Endodermal cell (in vitro differentiated cells): Measurements from ENCODE around the gene DNAH5. TPM values are rescaled to one million over a fixed set of nuclear protein-coding genes. Genes with fewer than 3 reads are reported as not detected.
A peak's percentile ranks its signal among the peaks of the same experiment; 100 is the strongest.

Source experiments
- DNase-seq: peaks from one replicate; pipeline ENCODE4 v3.0.0-alpha.2; 2017
- H3K27ac ChIP-seq: 2 replicates; pipeline ENCODE4 v1.5.1; 2013; ENCODE audit warnings: mild to moderate bottlenecking, low read depth, low read length, moderate library complexity
- H3K27me3 ChIP-seq: 2 replicates; pipeline ENCODE4 v1.6.1; 2013; ENCODE audit warnings: mild to moderate bottlenecking, low read length, moderate library complexity; ENCODE audit not compliant: insufficient read depth, control insufficient read depth, poor library complexity, severe bottlenecking
- H3K36me3 ChIP-seq: 2 replicates; pipeline ENCODE4 v1.7.0; 2013; ENCODE audit warnings: mild to moderate bottlenecking, low read length, moderate library complexity; ENCODE audit not compliant: control insufficient read depth, insufficient read depth
- H3K4me1 ChIP-seq: one replicate; pipeline ENCODE4 v1.7.0; 2013; ENCODE audit warnings: low read length; ENCODE audit not compliant: control insufficient read depth, insufficient read depth
- H3K4me3 ChIP-seq: 2 replicates; pipeline ENCODE4 v1.5.1; 2013; ENCODE audit warnings: mild to moderate bottlenecking, low read length, moderate library complexity
- H3K9ac ChIP-seq: 2 replicates; pipeline ENCODE4 v1.6.1; 2013; ENCODE audit warnings: mild to moderate bottlenecking, low read length, moderate library complexity; ENCODE audit not compliant: poor library complexity, severe bottlenecking; ENCODE audit errors: extremely low read depth
- H3K9me3 ChIP-seq: 2 replicates; pipeline ENCODE4 v1.6.1; 2013; ENCODE audit warnings: mild to moderate bottlenecking, low read length, moderate library complexity; ENCODE audit not compliant: control insufficient read depth
- H3K27ac Mint-ChIP-seq: 2 replicates; pipeline ENCODE4 v1.8.0; 2020; ENCODE audit warnings: mixed read lengths
- H3K27me3 Mint-ChIP-seq: 2 replicates; pipeline ENCODE4 v1.8.0; 2021; ENCODE audit warnings: mild to moderate bottlenecking, mixed read lengths; ENCODE audit not compliant: insufficient read depth
- H3K36me3 Mint-ChIP-seq: 2 replicates; pipeline ENCODE4 v1.8.0; 2020; ENCODE audit warnings: low read depth, mixed read lengths
- H3K4me1 Mint-ChIP-seq: 2 replicates; pipeline ENCODE4 v1.8.0; 2020; ENCODE audit warnings: mixed read lengths
- H3K4me3 Mint-ChIP-seq: 2 replicates; pipeline ENCODE4 v1.8.0; 2020; ENCODE audit warnings: mild to moderate bottlenecking, moderate library complexity, mixed read lengths
- H3K9me3 Mint-ChIP-seq: 2 replicates; pipeline ENCODE4 v1.8.0; 2020; ENCODE audit warnings: mild to moderate bottlenecking, mixed read lengths
- CTCF ChIP-seq: fragments of 200-600 bp; sonication (generic); conservative IDR thresholded peaks from 2 replicates; pipeline ENCODE4 v1.5.0; 2021; ENCODE audit warnings: antibody characterized with exemption, mild to moderate bottlenecking
- WGBS, 2 experiments: methylation state at CpG; one replicate each; pipeline versions ENCODE4 v1.1.5 to v1.1.7; 2013; ENCODE audit warnings: missing lambda C conversion rate in 2 of 2, mixed read lengths in 1 of 2; ENCODE audit not compliant: insufficient coverage in 1 of 2, insufficient read length in 1 of 2; 5-methylcytosine and 5-hydroxymethylcytosine counted together
- total RNA-seq, 2 donors: library from RNA; stranded (reverse); fragmentation: NEBNext Ultra II Directional in 1 of 2; extraction: Animal tissue kit (Norgen Biotek cat#: 25700) in 1 of 2; gene quantifications; 2 replicates in 1 of 2; 3 replicates in 1 of 2; pipeline ENCODE4 v1.2.1, GENCODE V29; 2021

Gene DNAH5
- total RNA-seq, 2 donors from 2014 or later, result 0.84 to 1.8 TPM

- no peaks in the 10 kb centered on the region for H3K9me3 Mint-ChIP-seq
- H3K27me3 Mint-ChIP-seq, result no peaks in the 10 kb centered on the region
- H3K9me3 ChIP-seq, result no peaks in the 10 kb centered on the region
- no peak overlapping the region for H3K27ac ChIP-seq
- H3K4me1 ChIP-seq, result no peaks in the 10 kb centered on the region
- H3K36me3 ChIP-seq, result no peaks in the 10 kb centered on the region
- no peaks in the 10 kb centered on the region for H3K36me3 Mint-ChIP-seq
- peak; percentile 61 for DNase-seq
- H3K4me3 Mint-ChIP-seq, result no peak overlapping the region
- no peaks in the 10 kb centered on the region for H3K27me3 ChIP-seq
- H3K4me3 ChIP-seq, result no peak overlapping the region
- H3K27ac Mint-ChIP-seq, result no peak overlapping the region
- no peak overlapping the region for H3K9ac ChIP-seq
- no peaks in the 10 kb centered on the region for H3K4me1 Mint-ChIP-seq
- WGBS, 2 experiments, result 92 to 93% methylated on average over 8 to 13 of the region's 13 CpGs
- TF ChIP-seq CTCF, result no peak
Observed at GRCh38 chr5:13910637-13911288, 33.7 kb downstream of the DNAH5 start.

GRCh38 chr5:13910201-13910600 lies 34.3 kb downstream of the DNAH5 start:
- no peaks in the 10 kb centered on the region for H3K9me3 Mint-ChIP-seq
- H3K27ac Mint-ChIP-seq, result no peak overlapping the region
- H3K4me1 ChIP-seq, result no peaks in the 10 kb centered on the region
- no peaks in the 10 kb centered on the region for H3K27me3 ChIP-seq
- no peaks in the 10 kb centered on the region for H3K36me3 ChIP-seq
- no peak for DNase-seq
- H3K4me1 Mint-ChIP-seq, result no peaks in the 10 kb centered on the region
- no peak overlapping the region for H3K4me3 Mint-ChIP-seq
- WGBS, 2 experiments, result 88 to 89% methylated on average over 2 of the region's 2 CpGs
- H3K4me3 ChIP-seq, result no peak overlapping the region
- no peaks in the 10 kb centered on the region for H3K36me3 Mint-ChIP-seq
- H3K27me3 Mint-ChIP-seq, result no peaks in the 10 kb centered on the region
- H3K9ac ChIP-seq, result no peak overlapping the region
- no peak for TF ChIP-seq CTCF
- H3K9me3 ChIP-seq, result no peaks in the 10 kb centered on the region
- H3K27ac ChIP-seq, result no peak overlapping the region

GRCh38 chr5:13909271-13909670 lies 35.2 kb downstream of the DNAH5 start:
- no peaks in the 10 kb centered on the region for H3K36me3 ChIP-seq
- Mint-ChIP-seq H3K27me3 (no peaks in the 10 kb centered on the region), H3K27ac (no peak overlapping the region), H3K4me3 (no peak overlapping the region), H3K36me3 (no peaks in the 10 kb centered on the region), H3K9me3 (no peaks in the 10 kb centered on the region), H3K4me1 (no peaks in the 10 kb centered on the region)
- no peak for DNase-seq
- 90% methylated on average over 1 of the region's 1 CpG; no CpG with 5 or more reads in 1 of the 2 experiments for WGBS, 2 experiments
- no peak overlapping the region for H3K27ac ChIP-seq
- no peak for TF ChIP-seq CTCF
- H3K4me3 ChIP-seq, result no peak overlapping the region
- H3K9me3 ChIP-seq, result no peaks in the 10 kb centered on the region
- no peaks in the 10 kb centered on the region for H3K27me3 ChIP-seq
- no peaks in the 10 kb centered on the region for H3K4me1 ChIP-seq
- no peak overlapping the region for H3K9ac ChIP-seq
